ENCODE data around the gene SLC27A1.

GRCh38 chr19:17489392-17490030 lies 19.2 kb downstream of the SLC27A1 start:
- peak; percentile 28 for TF ChIP-seq CTCF (conservative IDR thresholded peaks at IDR 0.05; ENCODE audit: low read depth, low read length)
- TF ChIP-seq EZH2 (IDR thresholded peaks at IDR 0.05; ENCODE audit: low read length, unreplicated experiment), result no peak
- TF ChIP-seq EZH2phosphoT487 (IDR thresholded peaks at IDR 0.05; ENCODE audit: borderline replicate concordance, low read length), result no peak
